Spleen (tissue), 7 donors: ENCODE results near the gene MCHR2.

Experiments used
- CTCF ChIP-seq, 11 experiments: fragments of 200-600 bp in 7 of 11; fragments of 450-650 bp in 4 of 11; sonication (generic) in 4 of 11; IDR thresholded peaks in 8 of 11; conservative IDR thresholded peaks in 3 of 11; 1 replicate in 7 of 11; 2 replicates in 4 of 11; pipeline versions ENCODE4 v1.4.0 to v1.8.0; 2016 to 2021; ENCODE audit warnings: antibody characterized with exemption in 11 of 11, inconsistent platforms in 4 of 11, mild to moderate bottlenecking in 1 of 11
- POLR2A ChIP-seq, 3 donors: fragments of 450-650 bp; IDR thresholded peaks; one replicate each; pipeline ENCODE4 v1.5.1; 2017; ENCODE audit warnings: antibody characterized with exemption in 3 of 3, mild to moderate bottlenecking in 1 of 3
- POLR2AphosphoS5 ChIP-seq, 3 donors: sonication (generic); formaldehyde crosslinking; IDR thresholded peaks; one replicate each; pipeline ENCODE4 v1.5.1; 2017; ENCODE audit warnings: antibody characterized with exemption in 3 of 3
- donor health status: DM: no; HTN: no; CAD: no; lungs with moderate emphysema.
- donor health status: DM: no; HTN: no; CAD: no.
- donor health status: DM: no; HTN: no; CAD: no.

DNA sequence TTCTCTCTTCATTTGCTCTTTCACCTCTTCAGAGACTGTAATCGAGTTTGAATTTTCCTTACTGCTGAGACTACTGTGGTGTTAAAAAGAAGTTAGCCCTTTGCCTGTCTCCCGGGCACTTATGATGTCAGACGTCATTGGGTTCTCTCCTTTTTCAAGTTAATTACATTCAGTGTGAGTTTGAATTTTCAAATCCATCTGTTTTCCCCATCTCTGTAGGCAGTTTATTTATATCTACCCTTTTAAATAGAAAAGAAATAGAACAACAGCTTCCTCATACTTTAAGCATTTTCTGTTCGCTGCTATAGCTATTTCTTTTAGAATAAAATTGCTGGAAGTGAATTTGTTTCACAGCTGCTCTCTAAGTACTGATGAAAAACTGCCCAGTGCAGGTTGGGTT lies 81.4 kb downstream of the MCHR2 start:
- TF ChIP-seq CTCF (IDR thresholded peaks at IDR 0.05 in 8 of 11, conservative IDR thresholded peaks at IDR 0.05 in 3 of 11) = no peak
- no peak for TF ChIP-seq POLR2A (IDR thresholded peaks at IDR 0.05)
- TF ChIP-seq POLR2AphosphoS5 (IDR thresholded peaks at IDR 0.05) = no peak
